Uterine smooth muscle cell (primary cell): ENCODE measurements around the gene CLPX. TPM values are rescaled to one million over a fixed set of nuclear protein-coding genes. Genes with fewer than 3 reads are reported as not detected.

Source experiments
- total RNA-seq: library from RNA; depleted of rRNA; stranded (reverse); fragments of >200 nt; gene quantifications from 2 replicates; pipeline ENCODE4 v1.2.3, GENCODE V29; 2014

CLPX gene
- total RNA-seq: 45.1 and 53.0 TPM in 2 replicates

DNA sequence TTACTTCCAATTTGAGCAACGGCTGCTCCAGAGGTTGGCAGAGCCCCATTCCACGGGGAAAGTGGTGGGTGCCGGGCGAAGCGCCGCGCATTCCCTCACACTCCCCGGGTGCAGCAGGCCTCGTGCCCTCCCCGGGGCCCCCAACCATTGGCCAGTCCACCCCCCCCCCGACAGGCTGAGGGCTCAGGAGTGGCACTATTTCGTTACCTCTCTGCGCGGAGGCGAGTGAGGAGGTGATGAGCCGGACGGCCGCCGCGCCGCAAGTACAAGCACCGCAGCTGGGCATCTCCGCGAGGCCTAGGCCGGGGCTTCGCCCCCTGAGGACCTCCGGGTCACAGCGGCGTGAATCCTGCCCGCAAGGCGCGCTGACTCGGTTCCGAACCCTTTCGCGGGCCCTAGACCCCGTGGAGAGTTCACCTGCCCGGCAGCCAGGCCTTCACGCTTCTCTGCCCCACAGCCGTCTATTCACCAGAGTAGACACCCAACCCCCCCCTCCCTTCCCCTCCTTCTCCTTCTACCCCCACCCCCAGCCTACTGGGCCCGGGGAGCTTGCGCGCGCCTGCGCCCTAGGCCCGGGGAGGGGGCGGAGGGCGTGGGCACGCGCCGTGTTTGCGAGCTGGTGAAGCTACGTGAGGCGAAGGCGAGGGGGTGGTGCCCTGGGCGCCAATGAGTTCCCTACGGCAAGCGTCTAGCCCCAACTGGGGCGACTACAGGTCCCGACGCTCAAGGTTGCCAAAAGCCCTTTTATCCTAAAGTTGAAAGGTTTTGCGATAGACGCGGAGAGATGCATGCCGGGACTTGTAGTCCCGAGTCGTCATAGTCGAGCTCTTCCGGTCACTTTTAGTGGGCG, at the start of gene CLPX:
CLPX (minus strand) TSS at position 475 of the 850 bp plus-strand sequence; CDS start at position 286, 189 bp downstream.

GRCh38 chr15:65210770-65211481, 25.8 kb upstream of the CLPX start, which contains the start of gene CILP:
Gene CILP (minus strand): TSS chr15:65211473. CDS start chr15:65209755, 1,718 bp downstream.

DNA sequence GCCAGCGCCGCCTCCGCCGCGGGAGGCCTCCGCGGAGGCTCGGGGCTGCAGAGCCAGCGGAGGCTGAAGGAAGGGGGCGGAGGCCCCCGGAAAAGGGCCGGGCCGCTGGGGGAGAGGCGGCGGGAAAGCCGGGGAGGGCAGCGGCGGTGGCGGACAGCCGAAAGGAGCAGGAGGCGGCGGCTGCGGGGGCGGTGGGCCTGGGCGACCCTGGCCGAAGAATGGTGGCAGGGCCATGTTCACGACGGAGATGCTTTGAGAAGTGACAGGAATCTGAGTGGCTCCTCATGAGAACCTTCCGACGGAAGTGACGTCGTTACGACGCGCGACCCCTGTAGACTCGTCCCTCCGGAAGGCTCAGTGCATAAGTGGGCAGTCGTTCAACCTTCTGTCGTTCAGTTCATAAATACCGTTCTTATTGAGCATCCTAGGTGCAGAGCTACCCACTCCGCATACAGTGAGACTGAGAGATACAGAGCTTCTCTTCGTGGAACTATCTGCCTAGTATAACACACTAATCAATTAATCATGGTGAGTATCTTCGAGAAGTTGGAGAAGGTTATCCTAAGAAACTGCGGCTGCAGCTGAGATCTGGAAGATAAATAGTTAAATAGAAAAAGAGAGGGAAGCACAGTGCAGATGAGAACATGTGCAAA, 51.5 kb downstream of the CLPX start, which contains the start of gene PDCD7:
PDCD7 (minus strand) TSS at position 261 of the 653 bp plus-strand sequence; CDS start at position 234, 27 bp downstream.

GRCh38 chr15:65115086-65115485, 70.1 kb downstream of the CLPX start, which contains the start of gene UBAP1L:
Gene UBAP1L (minus strand): TSS chr15:65115200. CDS start chr15:65106215, 8,985 bp downstream.

Other genes starting within 250 kb of the CLPX start
- gene SPG21, start 195.4 kb downstream of the CLPX start, total RNA-seq: 62.5 and 90.6 TPM in 2 replicates
- 22.0 and 30.3 TPM in 2 replicates for gene MTFMT, start 155.7 kb downstream of the CLPX start, total RNA-seq
- gene SLC51B, start 140.0 kb downstream of the CLPX start, total RNA-seq: 0.12 and 0.33 TPM in 2 replicates
- gene RASL12, start 117.4 kb downstream of the CLPX start, total RNA-seq: 0.87 and 4.1 TPM in 2 replicates
- gene KBTBD13, start 108.6 kb downstream of the CLPX start, total RNA-seq: not detected in 2 replicates
- gene UBAP1L, start 70.1 kb downstream of the CLPX start, total RNA-seq: 1.3 and 1.7 TPM in 2 replicates
- 22.7 and 24.9 TPM in 2 replicates for gene PDCD7, start 51.5 kb downstream of the CLPX start, total RNA-seq
- gene CILP, start 26.1 kb upstream of the CLPX start, total RNA-seq: under 0.01 and 0.12 TPM in 2 replicates
- 1.5 and 1.7 TPM in 2 replicates for gene PARP16, start 101.5 kb upstream of the CLPX start, total RNA-seq
- gene RNU5A-1, start 110.7 kb upstream of the CLPX start, total RNA-seq: under 0.01 TPM in 1 of 2 replicates, not detected in the other
- gene RNU5B-1, start 119.3 kb upstream of the CLPX start, total RNA-seq: not detected in 2 replicates
- under 0.01 TPM in 1 of 2 replicates, not detected in the other for gene IGDCC3, start 192.7 kb upstream of the CLPX start, total RNA-seq
- gene IGDCC4, start 237.6 kb upstream of the CLPX start, total RNA-seq: 2.5 and 4.3 TPM in 2 replicates